ENCODE data around the gene HDAC4.
"Not testable (repeated sequence)": the region's sequence is repeated elsewhere in the genome, so short reads cannot be mapped to it uniquely, and the experiment has no call there.

The HDAC4 gene

GRCh38 chr2:239073270-239073669 is 327.6 kb downstream of the HDAC4 start:
- H3K4me1 ChIP-seq (ENCODE audit: insufficient read depth, low read length) = no peaks in the 10 kb centered on the region
- no peak overlapping the region for H3K9ac ChIP-seq (ENCODE audit: low read depth, low read length)
- H3K27me3 ChIP-seq (ENCODE audit: insufficient read depth, low read length) = no peaks in the 10 kb centered on the region
- no peak overlapping the region for H3K27ac ChIP-seq (ENCODE audit: low read length)
- no peaks in the 10 kb centered on the region for H3K9me3 ChIP-seq (ENCODE audit: insufficient read depth, low read depth, low read length)
- H3K4me3 ChIP-seq (ENCODE audit: low read length) = no peak overlapping the region
- H3K36me3 ChIP-seq (ENCODE audit: insufficient read depth, low read depth, low read length) = peaks cover 29% of the 10 kb centered on the region

GRCh38 chr2:239072786-239073185 is 328.0 kb downstream of the HDAC4 start:
- Histone ChIP-seq H3K4me3 (ENCODE audit: low read length) (no peak overlapping the region), H3K36me3 (ENCODE audit: insufficient read depth, low read depth, low read length) (peaks cover 29% of the 10 kb centered on the region), H3K4me1 (ENCODE audit: insufficient read depth, low read length) (no peaks in the 10 kb centered on the region), H3K9ac (ENCODE audit: low read depth, low read length) (no peak overlapping the region), H3K27me3 (ENCODE audit: insufficient read depth, low read length) (no peaks in the 10 kb centered on the region), H3K27ac (ENCODE audit: low read length) (no peak overlapping the region), H3K9me3 (ENCODE audit: insufficient read depth, low read depth, low read length) (no peaks in the 10 kb centered on the region)

DNA sequence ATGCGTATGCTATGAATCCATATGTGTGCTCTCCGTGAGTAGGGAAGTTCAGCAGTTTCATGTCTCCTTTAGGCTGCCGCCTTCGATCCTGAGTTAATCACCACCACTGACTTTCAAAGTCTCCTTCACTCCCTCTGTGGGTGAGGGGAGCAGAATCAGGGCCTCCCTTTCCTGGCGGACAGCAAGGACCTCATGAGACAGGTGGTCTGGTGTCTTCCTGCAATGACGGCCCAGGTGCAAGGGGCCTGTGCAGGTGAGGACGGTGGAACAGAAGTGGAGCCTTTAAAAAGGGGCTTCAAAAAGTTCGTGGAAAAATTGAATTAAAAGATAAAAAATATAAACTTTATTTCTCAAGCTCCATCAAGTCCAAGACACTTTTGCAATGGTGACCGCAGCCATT is 330.4 kb downstream of the HDAC4 start:
- H3K4me3 ChIP-seq (ENCODE audit: low read length) = no peak overlapping the region
- no peaks in the 10 kb centered on the region for H3K27me3 ChIP-seq (ENCODE audit: insufficient read depth, low read length)
- no peaks in the 10 kb centered on the region for H3K4me1 ChIP-seq (ENCODE audit: insufficient read depth, low read length)
- no peaks in the 10 kb centered on the region for H3K9me3 ChIP-seq (ENCODE audit: insufficient read depth, low read depth, low read length)
- H3K36me3 ChIP-seq (ENCODE audit: insufficient read depth, low read depth, low read length) = peaks cover 41% of the 10 kb centered on the region
- no peak overlapping the region for H3K27ac ChIP-seq (ENCODE audit: low read length)
- no peak overlapping the region for H3K9ac ChIP-seq (ENCODE audit: low read depth, low read length)

DNA sequence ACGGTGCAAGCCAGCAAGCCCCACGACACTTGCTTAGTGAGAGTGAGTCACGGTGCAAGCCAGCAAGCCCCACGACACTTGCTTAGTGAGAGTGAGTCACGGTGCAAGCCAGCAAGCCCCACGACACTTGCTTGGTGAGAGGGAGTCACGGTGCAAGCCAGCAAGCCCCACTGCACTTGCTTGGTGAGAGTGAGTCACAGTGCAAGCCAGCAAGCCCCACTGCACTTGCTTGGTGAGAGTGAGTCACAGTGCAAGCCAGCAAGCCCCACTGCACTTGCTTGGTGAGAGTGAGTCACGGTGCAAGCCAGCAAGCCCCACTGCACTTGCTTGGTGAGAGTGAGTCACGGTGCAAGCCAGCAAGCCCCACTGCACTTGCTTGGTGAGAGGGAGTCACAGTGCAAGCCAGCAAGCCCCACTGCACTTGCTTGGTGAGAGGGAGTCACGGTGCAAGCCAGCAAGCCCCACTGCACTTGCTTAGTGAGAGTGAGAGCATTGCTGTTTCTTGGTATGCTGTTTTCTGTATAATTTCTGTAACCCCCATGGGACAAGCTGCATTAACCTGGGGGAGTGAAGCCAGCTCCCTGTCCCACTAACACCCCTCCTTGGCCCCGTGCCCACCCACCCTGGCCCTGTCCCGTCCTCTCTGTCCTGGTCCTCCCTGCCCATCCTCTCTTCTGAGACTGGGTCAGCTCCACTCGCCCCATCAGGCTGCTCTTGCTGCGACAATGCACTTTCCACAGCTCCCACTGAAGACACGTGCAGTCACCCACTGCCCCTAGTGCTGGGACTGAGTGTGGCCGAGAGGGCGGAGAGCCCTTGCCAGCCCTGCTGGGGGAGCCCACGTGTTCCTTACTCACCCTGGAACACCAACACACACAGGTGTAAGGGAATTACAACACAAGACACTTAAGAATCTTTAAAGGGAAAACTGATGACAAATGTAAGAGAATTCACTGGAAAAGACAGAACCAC is 331.2 kb downstream of the HDAC4 start:
- not testable (repeated sequence) for H3K4me3 ChIP-seq (ENCODE audit: low read length); H3K27ac ChIP-seq (ENCODE audit: low read length); H3K4me1 ChIP-seq (ENCODE audit: insufficient read depth, low read length); H3K9ac ChIP-seq (ENCODE audit: low read depth, low read length); H3K9me3 ChIP-seq (ENCODE audit: insufficient read depth, low read depth, low read length); H3K27me3 ChIP-seq (ENCODE audit: insufficient read depth, low read length)
- peaks cover 41% of the 10 kb centered on the region for H3K36me3 ChIP-seq (ENCODE audit: insufficient read depth, low read depth, low read length)

DNA sequence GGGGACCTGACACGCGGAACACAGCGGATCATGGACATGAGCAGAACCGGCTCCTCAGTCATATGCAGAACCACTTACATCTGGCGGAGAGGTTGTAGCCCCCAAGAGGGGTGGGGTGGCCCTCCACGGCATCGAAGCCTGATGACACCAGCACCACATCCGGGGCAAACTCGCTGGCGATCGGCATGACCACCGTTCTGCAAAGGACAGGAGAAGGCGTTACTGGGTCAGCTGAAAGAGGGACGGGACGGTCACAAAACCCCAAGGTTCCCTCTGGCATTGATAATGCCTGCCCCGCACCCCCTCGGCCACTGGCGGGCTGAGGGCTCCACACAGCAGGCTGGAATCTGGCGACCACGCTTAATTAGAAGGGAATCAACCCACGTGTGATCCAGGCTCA is 332.4 kb downstream of the HDAC4 start:
- peaks cover 39% of the 10 kb centered on the region for H3K36me3 ChIP-seq (ENCODE audit: insufficient read depth, low read depth, low read length)
- H3K4me1 ChIP-seq (ENCODE audit: insufficient read depth, low read length) = no peaks in the 10 kb centered on the region
- H3K4me3 ChIP-seq (ENCODE audit: low read length) = no peak overlapping the region

DNA sequence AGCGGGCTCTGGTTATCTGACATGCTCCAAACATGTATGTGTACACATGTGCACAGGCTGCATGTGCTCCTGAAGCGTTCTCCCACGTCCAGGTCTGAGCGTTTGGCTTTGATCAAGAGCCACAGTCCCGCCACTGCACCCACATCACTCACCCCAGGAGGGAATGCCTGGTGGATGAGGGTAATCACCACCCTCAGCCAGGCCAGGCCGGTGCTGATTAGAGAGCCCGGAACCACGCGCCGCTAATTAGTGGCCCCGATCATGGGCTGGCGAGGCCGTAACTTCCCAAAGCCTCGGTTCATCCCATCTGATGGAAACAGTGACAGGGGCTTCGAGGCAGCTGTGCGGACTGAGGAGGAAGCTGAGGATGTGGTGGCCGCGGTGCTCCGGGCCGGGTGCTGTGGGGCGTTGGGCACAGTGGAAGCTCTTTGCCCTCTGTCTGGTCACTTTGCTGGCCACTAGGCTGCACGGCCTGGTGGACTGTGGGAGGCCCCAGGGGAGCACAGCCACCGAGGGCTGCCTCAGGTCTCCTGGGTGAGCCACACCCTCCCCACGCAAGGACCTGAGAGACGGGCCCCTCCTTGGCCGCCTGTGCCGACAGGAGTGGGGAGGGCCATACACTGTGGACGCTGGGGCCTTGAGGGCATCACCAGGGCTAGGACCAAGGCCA is 333.5 kb downstream of the HDAC4 start:
- Histone ChIP-seq H3K27me3 (ENCODE audit: insufficient read depth, low read length) (no peaks in the 10 kb centered on the region), H3K4me3 (ENCODE audit: low read length) (no peak overlapping the region), H3K9me3 (ENCODE audit: insufficient read depth, low read depth, low read length) (no peaks in the 10 kb centered on the region), H3K36me3 (ENCODE audit: insufficient read depth, low read depth, low read length) (peaks cover 31% of the 10 kb centered on the region), H3K9ac (ENCODE audit: low read depth, low read length) (no peak overlapping the region), H3K4me1 (ENCODE audit: insufficient read depth, low read length) (no peaks in the 10 kb centered on the region), H3K27ac (ENCODE audit: low read length) (no peak overlapping the region)

More for the DNA sequence above, 332.4 kb downstream of the HDAC4 start:
- Histone ChIP-seq H3K27me3 (ENCODE audit: insufficient read depth, low read length) (no peaks in the 10 kb centered on the region), H3K27ac (ENCODE audit: low read length) (no peak overlapping the region), H3K9ac (ENCODE audit: low read depth, low read length) (no peak overlapping the region), H3K9me3 (ENCODE audit: insufficient read depth, low read depth, low read length) (no peaks in the 10 kb centered on the region)

GRCh38 chr2:239066597-239066996 is 334.2 kb downstream of the HDAC4 start:
- Histone ChIP-seq H3K9me3 (ENCODE audit: insufficient read depth, low read depth, low read length) (no peaks in the 10 kb centered on the region), H3K4me3 (ENCODE audit: low read length) (no peak overlapping the region), H3K36me3 (ENCODE audit: insufficient read depth, low read depth, low read length) (peaks cover 24% of the 10 kb centered on the region), H3K9ac (ENCODE audit: low read depth, low read length) (no peak overlapping the region), H3K4me1 (ENCODE audit: insufficient read depth, low read length) (no peaks in the 10 kb centered on the region), H3K27ac (ENCODE audit: low read length) (no peak overlapping the region), H3K27me3 (ENCODE audit: insufficient read depth, low read length) (no peaks in the 10 kb centered on the region)

DNA sequence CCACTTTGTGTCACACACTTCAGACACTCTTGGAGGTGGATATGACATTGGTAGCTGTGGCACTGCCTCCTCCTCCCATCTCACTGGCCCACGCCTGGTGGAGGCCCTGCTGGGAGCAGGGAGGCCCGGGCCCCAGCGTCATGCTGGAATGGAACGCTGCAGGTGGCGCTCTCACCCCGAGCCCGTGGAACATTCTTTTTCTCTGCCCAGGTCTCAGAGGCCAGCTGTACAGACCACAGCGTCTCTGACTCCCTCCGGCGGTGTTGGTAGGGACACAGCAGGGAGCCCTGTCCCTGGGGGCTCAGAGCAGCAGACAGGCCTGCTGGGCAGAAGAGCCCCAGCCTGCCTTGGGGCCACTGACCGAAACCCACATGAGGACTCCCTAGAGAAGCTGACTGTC is 334.9 kb downstream of the HDAC4 start:
- H3K9ac ChIP-seq (ENCODE audit: low read depth, low read length) = no peak overlapping the region
- H3K4me3 ChIP-seq (ENCODE audit: low read length) = no peak overlapping the region
- H3K4me1 ChIP-seq (ENCODE audit: insufficient read depth, low read length) = no peaks in the 10 kb centered on the region
- no peaks in the 10 kb centered on the region for H3K27me3 ChIP-seq (ENCODE audit: insufficient read depth, low read length)
- no peaks in the 10 kb centered on the region for H3K9me3 ChIP-seq (ENCODE audit: insufficient read depth, low read depth, low read length)
- peaks cover 20% of the 10 kb centered on the region; the same call in 1 of the 2 replicates for H3K36me3 ChIP-seq (ENCODE audit: insufficient read depth, low read depth, low read length)
- no peak overlapping the region for H3K27ac ChIP-seq (ENCODE audit: low read length)

DNA sequence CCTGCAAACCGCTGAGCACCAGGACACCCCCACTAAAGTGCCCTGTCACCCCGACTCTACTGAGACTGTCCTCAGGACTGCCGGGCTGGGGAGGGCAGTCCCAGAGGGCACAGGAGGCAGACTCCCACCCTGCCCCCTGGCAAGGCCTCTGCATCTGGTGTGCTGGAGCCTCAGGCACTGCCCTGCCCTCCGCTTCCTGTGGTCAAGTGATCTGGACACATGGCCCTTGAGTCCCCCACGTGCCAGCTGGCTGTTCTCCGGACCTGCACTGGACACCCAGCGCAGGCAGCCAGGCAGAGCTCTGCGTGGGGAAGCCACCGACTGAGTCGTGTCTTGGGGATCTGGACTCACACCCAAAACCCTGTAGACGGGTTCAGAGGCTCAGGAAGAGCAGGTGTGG is 335.3 kb downstream of the HDAC4 start:
- H3K27ac ChIP-seq (ENCODE audit: low read length) = no peak overlapping the region
- H3K9ac ChIP-seq (ENCODE audit: low read depth, low read length) = no peak overlapping the region
- peaks cover 20% of the 10 kb centered on the region; the same call in 1 of the 2 replicates for H3K36me3 ChIP-seq (ENCODE audit: insufficient read depth, low read depth, low read length)
- H3K9me3 ChIP-seq (ENCODE audit: insufficient read depth, low read depth, low read length) = no peaks in the 10 kb centered on the region
- no peaks in the 10 kb centered on the region for H3K4me1 ChIP-seq (ENCODE audit: insufficient read depth, low read length)
- H3K27me3 ChIP-seq (ENCODE audit: insufficient read depth, low read length) = no peaks in the 10 kb centered on the region
- no peak overlapping the region for H3K4me3 ChIP-seq (ENCODE audit: low read length)

DNA sequence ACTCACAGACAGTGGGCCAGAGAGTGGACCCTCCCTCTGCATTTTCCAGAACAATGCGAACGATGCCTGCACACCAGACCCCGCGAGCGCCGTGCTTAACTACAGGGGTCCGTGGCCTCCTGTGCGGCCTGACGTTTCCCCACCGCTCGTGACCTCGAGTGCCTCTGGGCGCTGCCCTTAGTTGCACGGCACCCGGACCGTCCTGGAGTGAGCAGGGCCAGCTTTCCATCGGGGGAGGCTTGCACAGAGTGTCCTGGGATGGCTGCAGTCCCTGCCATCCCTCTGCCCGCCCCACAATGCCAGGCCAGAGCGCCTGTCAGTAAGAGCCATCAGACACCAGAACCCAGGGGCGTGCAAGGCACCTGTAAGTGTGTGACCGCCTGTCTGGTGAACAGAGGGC is 335.9 kb downstream of the HDAC4 start:
- Histone ChIP-seq H3K4me1 (ENCODE audit: insufficient read depth, low read length) (no peaks in the 10 kb centered on the region), H3K27me3 (ENCODE audit: insufficient read depth, low read length) (no peaks in the 10 kb centered on the region), H3K4me3 (ENCODE audit: low read length) (no peak overlapping the region), H3K9me3 (ENCODE audit: insufficient read depth, low read depth, low read length) (no peaks in the 10 kb centered on the region), H3K36me3 (ENCODE audit: insufficient read depth, low read depth, low read length) (peaks cover 17% of the 10 kb centered on the region; the same call in 1 of the 2 replicates), H3K27ac (ENCODE audit: low read length) (no peak overlapping the region), H3K9ac (ENCODE audit: low read depth, low read length) (no peak overlapping the region)

DNA sequence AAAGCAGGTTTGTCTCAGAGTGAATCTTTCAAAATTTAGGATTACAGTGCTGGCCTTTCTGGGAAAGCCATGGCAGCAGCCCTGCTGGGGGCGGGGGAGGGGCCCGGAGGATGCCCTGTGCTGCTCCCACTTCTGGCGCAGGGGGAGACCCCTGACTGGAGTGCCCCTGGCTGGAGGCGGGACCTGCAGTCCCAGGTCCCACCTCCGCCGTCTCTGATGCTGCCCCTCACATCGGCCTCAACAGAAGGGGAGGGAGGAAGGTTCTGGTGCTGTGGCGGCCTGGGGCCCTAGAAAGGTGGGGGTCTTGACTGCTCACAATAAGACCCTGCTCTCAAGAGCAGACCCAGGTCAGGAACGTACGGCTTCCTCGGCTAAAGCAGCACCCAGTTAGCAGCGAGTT is 336.6 kb downstream of the HDAC4 start:
- H3K36me3 ChIP-seq (ENCODE audit: insufficient read depth, low read depth, low read length) = peaks cover 17% of the 10 kb centered on the region; the same call in 1 of the 2 replicates
- no peaks in the 10 kb centered on the region for H3K4me1 ChIP-seq (ENCODE audit: insufficient read depth, low read length)
- H3K9ac ChIP-seq (ENCODE audit: low read depth, low read length) = no peak overlapping the region
- H3K9me3 ChIP-seq (ENCODE audit: insufficient read depth, low read depth, low read length) = no peaks in the 10 kb centered on the region
- no peak overlapping the region for H3K27ac ChIP-seq (ENCODE audit: low read length)
- H3K4me3 ChIP-seq (ENCODE audit: low read length) = no peak overlapping the region
- H3K27me3 ChIP-seq (ENCODE audit: insufficient read depth, low read length) = no peaks in the 10 kb centered on the region

- Histone ChIP-seq H3K4me1 (ENCODE audit: insufficient read depth, low read length) (no peaks in the 10 kb centered on the region), H3K4me3 (ENCODE audit: low read length) (no peak overlapping the region), H3K27ac (ENCODE audit: low read length) (no peak overlapping the region), H3K9me3 (ENCODE audit: insufficient read depth, low read depth, low read length) (no peaks in the 10 kb centered on the region), H3K27me3 (ENCODE audit: insufficient read depth, low read length) (no peaks in the 10 kb centered on the region), H3K9ac (ENCODE audit: low read depth, low read length) (no peak overlapping the region), H3K36me3 (ENCODE audit: insufficient read depth, low read depth, low read length) (peaks cover 17% of the 10 kb centered on the region; the same call in 1 of the 2 replicates)
These were observed 338.1 kb downstream of the HDAC4 start for GRCh38 chr2:239062743-239063142.

Measured in iPS-20b (cell line).